ENCODE results near the gene PRODH.
"Not testable (repeated sequence)": the region's sequence is repeated elsewhere in the genome, so short reads cannot be mapped to it uniquely, and the experiment has no call there.

Gene PRODH

DNA sequence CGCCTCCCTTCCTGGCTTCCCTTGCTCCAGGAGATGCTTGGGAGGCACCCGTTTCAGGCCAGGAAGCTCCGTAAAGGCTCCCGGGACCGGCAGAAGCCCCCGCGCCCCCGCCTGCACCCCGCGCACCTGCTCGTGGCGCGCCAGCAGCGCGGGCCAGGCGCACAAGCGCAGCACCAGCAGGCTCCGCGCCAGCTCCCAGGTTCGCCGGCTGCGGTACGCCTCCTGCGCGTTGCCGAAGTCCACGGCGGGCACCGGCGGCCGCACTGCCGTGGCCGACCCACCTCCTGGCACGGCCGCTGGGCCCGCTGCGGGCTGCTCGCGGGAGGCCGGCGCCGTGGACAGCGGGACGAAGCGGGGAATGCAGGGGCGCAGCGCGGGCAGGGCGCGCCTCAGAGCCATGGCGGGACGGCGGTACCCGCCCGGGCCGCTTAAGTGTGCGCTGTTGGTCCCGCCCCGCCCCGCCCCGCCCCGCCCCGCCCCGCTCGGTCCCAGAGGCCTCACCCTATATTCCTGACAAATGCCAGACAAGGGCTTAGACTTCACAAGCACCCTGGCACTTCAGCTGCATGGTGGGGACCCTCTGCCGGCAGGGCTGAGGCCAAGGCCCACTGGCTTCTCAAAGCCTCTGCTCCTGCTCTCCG is at the start of gene PRODH:
TSS of gene PRODH (minus strand) at position 405 of the 641 bp plus-strand sequence. CDS start at position 399, 6 bp downstream.
- no peak for DNase-seq

- no peak for DNase-seq
These were observed 49.7 kb upstream of the PRODH start for GRCh38 chr22:18985780-18986179.

- DNase-seq: no peak
These were observed 48.5 kb upstream of the PRODH start for GRCh38 chr22:18984564-18984963.

DNA sequence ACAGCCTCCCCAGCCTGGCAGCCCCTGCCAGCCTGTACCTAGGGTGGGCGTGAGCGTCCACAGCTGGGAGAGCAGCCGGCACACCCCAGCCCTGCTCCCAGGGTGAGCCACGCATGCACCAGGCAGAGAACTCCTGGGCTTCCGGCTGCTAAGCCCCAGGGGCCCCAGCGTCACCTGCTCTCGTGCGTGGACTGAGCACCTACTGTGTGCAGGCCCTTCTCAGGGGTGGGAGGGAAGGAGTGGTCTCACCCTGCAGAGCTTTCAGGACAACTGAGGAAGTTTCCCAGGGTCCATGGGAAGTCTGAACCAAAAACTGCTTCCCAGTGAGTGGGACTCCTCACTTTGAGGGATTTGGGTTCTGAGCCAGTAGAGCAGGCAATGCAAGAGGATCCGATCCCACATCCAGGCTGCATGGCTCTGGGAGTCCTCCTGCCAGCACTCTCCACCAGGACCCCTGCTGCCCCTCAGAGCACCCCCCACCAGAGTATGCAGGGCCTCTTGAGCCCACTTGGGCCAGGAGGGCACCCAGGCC is 47.1 kb upstream of the PRODH start:
- DNase-seq: no peak

GRCh38 chr22:18980829-18981228 is 44.7 kb upstream of the PRODH start:
- no peak for DNase-seq

DNA sequence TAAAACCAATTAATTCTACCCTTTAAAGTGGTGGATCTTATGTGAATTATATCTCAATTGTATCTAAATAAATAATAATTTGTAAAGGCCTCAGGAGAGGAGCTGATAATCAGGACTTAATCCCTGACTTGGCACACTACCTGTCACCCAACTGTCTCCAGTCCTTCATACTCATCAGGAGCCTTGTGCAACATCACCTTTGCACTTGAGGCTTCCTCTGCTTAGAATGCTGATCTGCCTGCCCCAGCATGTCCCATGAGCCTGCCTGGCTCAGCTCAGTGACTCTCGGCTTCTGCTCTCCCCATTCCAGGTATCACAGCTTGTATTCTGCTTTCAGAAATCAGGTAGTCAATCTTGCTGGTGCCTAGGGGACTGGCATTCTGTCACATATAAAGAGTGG is 43.9 kb upstream of the PRODH start:
- no peak for DNase-seq

GRCh38 chr22:18978506-18978905 is 42.4 kb upstream of the PRODH start:
- no peak for DNase-seq

GRCh38 chr22:18977824-18978425 is 41.8 kb upstream of the PRODH start:
- DNase-seq: no peak

DNA sequence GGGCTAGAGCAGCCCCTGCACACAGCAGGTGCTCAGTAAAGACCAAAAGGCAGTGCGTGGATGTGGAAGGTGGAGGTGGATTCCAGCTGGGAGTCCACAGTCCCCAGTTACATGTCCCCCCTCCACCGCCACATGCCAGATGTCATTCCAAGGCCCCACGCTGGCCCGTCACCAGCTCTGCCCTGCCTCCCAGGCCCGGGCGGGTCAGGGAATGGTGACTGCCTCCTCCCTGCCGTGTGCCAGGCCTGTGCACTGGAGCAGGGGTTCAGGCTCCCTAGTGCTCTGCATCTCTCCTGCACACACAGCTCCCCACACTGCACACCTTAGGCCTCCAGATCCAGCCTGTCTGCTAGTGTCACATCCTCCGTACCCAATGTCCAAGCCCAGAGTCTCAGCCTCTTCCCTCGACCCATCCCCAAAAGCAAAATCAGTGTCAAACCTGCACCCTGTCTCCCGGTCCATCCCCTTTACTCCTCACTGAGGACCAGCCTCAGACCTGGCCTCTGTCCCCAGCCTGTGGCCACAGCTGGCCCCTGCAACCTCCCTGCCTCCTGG is 40.2 kb upstream of the PRODH start:
- no peak for DNase-seq

- no peak for DNase-seq
These were observed 39.5 kb upstream of the PRODH start for GRCh38 chr22:18975434-18976196.

DNA sequence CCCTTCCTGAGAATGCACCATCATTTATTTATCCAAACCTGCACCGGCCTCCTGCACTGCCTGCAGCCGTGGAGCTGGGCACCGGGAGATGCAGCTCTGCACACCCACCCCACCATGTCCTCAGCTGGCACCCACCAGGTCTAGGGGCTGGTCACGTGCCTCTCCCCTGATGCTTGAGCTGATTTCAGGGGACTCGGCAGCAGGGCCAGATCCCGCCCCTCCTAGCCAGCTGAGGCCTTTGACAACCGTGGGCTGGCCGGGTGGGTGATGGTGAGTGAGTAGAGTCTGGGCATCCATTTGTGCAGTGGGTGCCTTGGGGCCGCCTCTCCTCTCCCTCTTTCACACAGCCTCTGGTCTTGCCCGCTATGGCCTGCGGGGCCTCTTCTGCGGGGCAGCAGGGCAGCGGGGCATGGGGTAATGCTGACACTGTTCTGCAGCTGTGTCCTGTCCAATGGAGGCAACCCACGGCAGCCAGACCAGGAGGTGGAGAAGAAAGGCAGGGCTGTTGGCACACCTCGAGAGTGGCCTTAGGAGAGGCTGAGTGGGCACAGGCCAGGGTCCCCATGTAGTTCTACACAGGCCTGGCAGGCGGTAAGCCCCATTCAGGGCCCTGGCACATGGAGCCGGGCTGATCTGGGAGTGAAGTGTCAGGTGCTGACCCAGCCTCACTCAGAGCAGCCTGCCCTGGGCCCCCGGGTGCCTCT is 38.5 kb upstream of the PRODH start:
- no peak for DNase-seq

DNA sequence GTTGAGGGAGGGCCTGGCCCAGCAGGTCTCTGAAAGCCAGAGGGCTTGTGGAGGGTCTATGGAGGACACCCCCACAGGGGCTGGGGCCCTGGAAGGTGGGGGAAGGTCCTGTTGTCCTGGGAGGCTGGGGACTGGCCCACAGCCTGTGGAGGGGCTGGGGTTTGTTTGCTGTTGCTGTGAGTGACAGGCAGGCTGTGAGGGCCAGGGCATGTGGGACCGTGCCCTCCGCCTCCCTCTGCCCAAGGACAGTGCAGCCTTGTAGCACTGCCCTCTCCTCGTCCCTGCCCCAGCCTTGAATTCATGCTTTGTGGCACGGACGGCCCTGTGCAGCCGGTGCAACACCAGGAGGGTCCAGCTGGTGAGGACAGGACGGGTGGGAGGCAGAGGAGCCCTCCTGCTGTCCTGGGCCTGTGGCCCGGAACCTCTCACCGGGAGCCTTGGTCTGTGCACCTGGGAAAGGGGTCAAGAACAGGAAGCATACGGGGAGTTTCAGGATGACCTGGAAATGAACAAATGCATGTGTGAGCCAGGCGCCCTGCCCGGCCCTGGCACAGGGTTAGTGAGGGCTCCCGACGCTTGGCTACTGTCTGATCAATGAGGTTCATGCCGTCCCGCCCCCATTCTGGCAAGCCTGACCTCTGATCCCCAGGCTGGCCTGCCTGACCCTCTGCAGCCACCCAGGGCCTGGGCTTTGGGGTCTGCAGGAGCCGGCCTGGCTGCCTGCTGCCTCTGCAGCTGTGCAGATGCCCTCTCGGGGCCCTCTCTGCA is 37.4 kb upstream of the PRODH start:
- no peak for DNase-seq

- not testable (repeated sequence) for DNase-seq
These were observed 36.5 kb upstream of the PRODH start for GRCh38 chr22:18972591-18972990.

- DNase-seq: not testable (repeated sequence)
These were observed 35.9 kb upstream of the PRODH start for GRCh38 chr22:18972029-18972428.

- DNase-seq: no peak
These were observed 35.2 kb upstream of the PRODH start for GRCh38 chr22:18971321-18971751.

- no peak for DNase-seq
These were observed 34.8 kb upstream of the PRODH start for GRCh38 chr22:18970948-18971315.

- no peak for DNase-seq
These were observed 34.3 kb upstream of the PRODH start for GRCh38 chr22:18970176-18970947.

GRCh38 chr22:18969158-18969942 is 33.3 kb upstream of the PRODH start:
- not testable (repeated sequence) for DNase-seq

DNA sequence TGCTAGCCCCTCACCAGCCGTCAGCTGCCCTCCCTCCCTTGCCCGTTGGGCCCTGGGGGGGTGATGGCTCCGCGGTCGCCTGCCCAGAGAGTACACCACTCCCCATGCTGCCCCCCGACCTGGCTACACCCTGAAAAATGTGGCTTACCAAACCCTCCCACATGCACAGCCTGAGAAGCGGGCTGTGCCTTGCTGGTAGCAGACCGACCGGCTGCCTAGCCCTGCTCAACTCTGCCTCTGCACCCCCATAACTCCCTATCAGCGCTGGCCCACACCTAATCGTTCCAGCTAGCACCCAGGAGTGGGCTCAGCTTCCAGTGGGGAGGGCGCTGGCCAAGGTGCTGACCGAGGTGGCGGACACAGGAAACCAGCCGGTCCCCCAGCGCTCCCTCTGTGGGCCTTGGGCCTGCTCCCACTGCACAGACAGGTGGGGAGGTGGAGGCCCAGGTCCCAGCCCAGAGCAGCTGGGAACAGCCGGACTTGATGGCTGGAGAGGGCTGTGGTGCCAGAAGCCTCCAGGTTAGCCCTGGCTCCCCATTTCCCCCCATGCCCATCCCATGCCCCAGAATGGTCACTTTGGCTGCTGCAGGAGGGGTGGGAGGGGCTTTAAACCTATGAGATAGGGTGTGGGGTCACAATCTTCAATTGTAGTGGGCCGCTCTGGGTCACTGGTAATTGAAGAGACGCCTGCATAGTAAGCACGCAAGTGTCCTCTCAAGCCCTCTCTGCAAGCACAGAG is 32.1 kb upstream of the PRODH start:
- DNase-seq: peak; percentile 46

Measured in femur (tissue), 1 donor.